IMR-90 (cell line): ENCODE results near the gene CPSF7. TPM values are rescaled to one million over a fixed set of nuclear protein-coding genes. Genes with fewer than 3 reads are reported as not detected.

Experiments used
- ATAC-seq: fragments of 200-7000 bp; cut with Tn5 transposase; 2 replicates; pipeline ENCODE4 v1.9.1; 2020; ENCODE audit warnings: low read depth, mild to moderate bottlenecking, moderate library complexity
- BruUV-seq: library from RNA; stranded (reverse); fragments of 400-500 nt; replicated peaks from 2 replicates; lab custom pipeline; 2021; lab: Mats Ljungman, UMichigan
- CTCF ChIA-PET: fragments of 300-600 bp; formaldehyde crosslinking; extraction: SDS; loops from one replicate; lab custom pipeline; 2021; ENCODE audit warnings: antibody characterized with exemption; lab: Yijun Ruan, JAX
- POLR2A ChIA-PET: fragments of 300-600 bp; sonication (Branson Sonifier 250); formaldehyde crosslinking; loops from one replicate; lab custom pipeline; 2022; ENCODE audit warnings: antibody characterized with exemption; ENCODE audit not compliant: unreplicated experiment; lab: Charles Lee
- DNase-seq: peaks from one replicate; pipeline ENCODE4 v3.0.0; 2013
- H2AFZ ChIP-seq: replicated peaks from 2 replicates; pipeline ENCODE3; 2013; ENCODE audit warnings: low read length, mild to moderate bottlenecking; ENCODE audit not compliant: poor library complexity
- H2AK5ac ChIP-seq: 2 replicates; pipeline ENCODE4 v1.6.1; 2013; ENCODE audit warnings: low read depth, low read length, inconsistent platforms
- H2AK9ac ChIP-seq: replicated peaks from 2 replicates; pipeline ENCODE3; 2013; ENCODE audit warnings: mild to moderate bottlenecking, low read depth, low read length, moderate library complexity; ENCODE audit not compliant: poor library complexity
- H2BK120ac ChIP-seq: 2 replicates; pipeline ENCODE4 v1.6.1; 2013; ENCODE audit warnings: low read depth, low read length, inconsistent platforms
- H2BK15ac ChIP-seq: 3 replicates; pipeline ENCODE4 v1.6.1; 2013; ENCODE audit warnings: low read depth, low read length, inconsistent platforms
- H2BK20ac ChIP-seq: 2 replicates; pipeline ENCODE4 v1.6.1; 2013; ENCODE audit warnings: low read depth, mild to moderate bottlenecking, inconsistent platforms, low read length, moderate library complexity
- H2BK5ac ChIP-seq: 2 replicates; pipeline ENCODE4 v1.6.1; 2013; ENCODE audit warnings: mild to moderate bottlenecking, low read depth, low read length, inconsistent platforms; ENCODE audit not compliant: poor library complexity, severe bottlenecking
- H3K14ac ChIP-seq: replicated peaks from 2 replicates; pipeline ENCODE4 v1.6.1; 2013; ENCODE audit warnings: low read depth, low read length, inconsistent platforms
- H3K18ac ChIP-seq: 2 replicates; pipeline ENCODE4 v1.6.1; 2013; ENCODE audit warnings: low read depth, low read length, control low read depth
- H3K23ac ChIP-seq: 2 replicates; pipeline ENCODE4 v1.6.1; 2013; ENCODE audit warnings: low read depth, low read length, inconsistent platforms
- H3K27ac ChIP-seq: 2 replicates; pipeline ENCODE4 v1.5.1; 2013; ENCODE audit warnings: mild to moderate bottlenecking, control low read depth, low read length; ENCODE audit not compliant: insufficient read depth
- H3K27me3 ChIP-seq: 2 replicates; pipeline ENCODE4 v1.6.1; 2013; ENCODE audit warnings: low read length; ENCODE audit not compliant: control insufficient read depth, insufficient read depth
- H3K36me3 ChIP-seq: 2 replicates; pipeline ENCODE4 v1.6.1; 2013; ENCODE audit warnings: low read length, mixed read lengths; ENCODE audit not compliant: control insufficient read depth, insufficient read depth
- H3K4ac ChIP-seq: 2 replicates; pipeline ENCODE4 v1.6.1; 2013; ENCODE audit warnings: low read depth, low read length, inconsistent platforms
- H3K4me1 ChIP-seq: 2 replicates; pipeline ENCODE4 v1.6.1; 2013; ENCODE audit warnings: low read length, mixed read lengths; ENCODE audit not compliant: control insufficient read depth, insufficient read depth
- H3K4me2 ChIP-seq: 2 replicates; pipeline ENCODE4 v1.6.1; 2013; ENCODE audit warnings: low read depth, mild to moderate bottlenecking, control low read depth, low read length, moderate library complexity
- H3K4me3 ChIP-seq: 2 replicates; pipeline ENCODE4 v1.5.1; 2013; ENCODE audit warnings: low read depth, mild to moderate bottlenecking, control low read depth, low read length, moderate library complexity; ENCODE audit not compliant: insufficient read depth
- H3K56ac ChIP-seq: 2 replicates; pipeline ENCODE4 v1.6.1; 2013; ENCODE audit warnings: low read length, inconsistent platforms; ENCODE audit not compliant: insufficient read depth; ENCODE audit errors: extremely low read depth
- H3K79me1 ChIP-seq, 2 experiments: 2 replicates each; pipeline ENCODE4 v1.6.1; 2013; ENCODE audit warnings: low read length in 2 of 2, inconsistent platforms in 1 of 2, low read depth in 1 of 2
- H3K9ac ChIP-seq: 2 replicates; pipeline ENCODE4 v1.6.1; 2013; ENCODE audit warnings: low read depth, low read length, control low read depth
- H3K9me1 ChIP-seq: 2 replicates; pipeline ENCODE4 v1.6.1; 2013; ENCODE audit warnings: low read length, inconsistent platforms; ENCODE audit not compliant: insufficient read depth
- H3K9me3 ChIP-seq: 2 replicates; pipeline ENCODE4 v1.6.1; 2013; ENCODE audit warnings: low read length; ENCODE audit not compliant: control insufficient read depth, insufficient read depth
- H4K20me1 ChIP-seq: 2 replicates; pipeline ENCODE4 v1.6.1; 2013; ENCODE audit warnings: low read length, inconsistent platforms; ENCODE audit not compliant: insufficient read depth
- H4K5ac ChIP-seq: 2 replicates; pipeline ENCODE4 v1.6.1; 2013; ENCODE audit warnings: mild to moderate bottlenecking, low read depth, low read length, control low read depth
- H4K8ac ChIP-seq, 2 experiments: 2 replicates each; pipeline ENCODE4 v1.6.1; 2013; ENCODE audit warnings: low read depth in 2 of 2, low read length in 2 of 2, control low read depth in 1 of 2, inconsistent platforms in 1 of 2
- H4K91ac ChIP-seq: 2 replicates; pipeline ENCODE4 v1.6.1; 2013; ENCODE audit warnings: low read depth, low read length, inconsistent platforms; ENCODE audit not compliant: insufficient read depth
- CEBPB ChIP-seq: IDR thresholded peaks from 2 replicates; pipeline ENCODE4 v1.6.1; 2012; ENCODE audit warnings: low read depth, low read length, improper control_type of control experiment
- CHD1 ChIP-seq: IDR thresholded peaks from 2 replicates; pipeline ENCODE4 v1.6.1; 2012; ENCODE audit warnings: low read depth, low read length, improper control_type of control experiment
- CTCF ChIP-seq: conservative IDR thresholded peaks from 2 replicates; pipeline ENCODE4 v1.5.1; 2012; ENCODE audit warnings: mild to moderate bottlenecking, low read depth, low read length, improper control_type of control experiment
- MAFK ChIP-seq: IDR thresholded peaks from 2 replicates; pipeline ENCODE4 v1.6.1; 2012; ENCODE audit warnings: low read depth, low read length, improper control_type of control experiment
- MXI1 ChIP-seq: IDR thresholded peaks from 2 replicates; pipeline ENCODE4 v1.6.1; 2012; ENCODE audit warnings: low read depth, mild to moderate bottlenecking, low read length, moderate library complexity, borderline replicate concordance
- RCOR1 ChIP-seq: IDR thresholded peaks from 2 replicates; pipeline ENCODE4 v1.6.1; 2012; ENCODE audit warnings: mild to moderate bottlenecking, low read length, improper control_type of control experiment; ENCODE audit not compliant: insufficient replicate concordance
- RFX5 ChIP-seq: IDR thresholded peaks from 2 replicates; pipeline ENCODE4 v1.8.0; 2012; ENCODE audit warnings: low read depth, mild to moderate bottlenecking, low read length, moderate library complexity
- WGBS, 2 experiments: methylation state at CpG; one replicate each; pipeline versions ENCODE4 v1.1.5 to v1.1.7; 2013; ENCODE audit warnings: missing lambda C conversion rate in 2 of 2; ENCODE audit not compliant: insufficient read length in 1 of 2; ENCODE audit errors: extremely low coverage in 2 of 2; 5-methylcytosine and 5-hydroxymethylcytosine counted together
- dilution Hi-C: fragments of 300-500 bp; cut with HindIII; formaldehyde crosslinking; loops from one replicate; pipeline ENCODE4 v1.14.3; 2018; ENCODE audit warnings: low sequenced_read_pairs; ENCODE audit not compliant: unreplicated experiment
- in situ Hi-C: fragments of 300-500 bp; cut with MboI; formaldehyde crosslinking; loops from 3 replicates; pipeline ENCODE4 v1.14.3; 2019; ENCODE audit warnings: low sequenced_read_pairs, inconsistent platforms, mixed read lengths
- intact Hi-C: fragments of 100-400 bp; cut with micrococcal nuclease; formaldehyde crosslinking; loops from 2 replicates; pipeline ENCODE4 v1.10.0; 2022
- polyA plus RNA-seq, 3 experiments: library from polyadenylated mRNA; depleted of rRNA; stranded (reverse); fragments of >200 nt; gene quantifications; 2 replicates each; pipeline ENCODE4 v1.2.3, GENCODE V29; 2012; ENCODE audit warnings: low replicate concordance in 1 of 3
- total RNA-seq: library from RNA; depleted of rRNA; stranded (reverse); fragments of >200 nt; gene quantifications from 2 replicates; pipeline ENCODE4 v1.2.3, GENCODE V29; 2012

The CPSF7 gene
- total and polyA plus RNA-seq, 2 of the 4 experiments (the other 2 are of a cell fraction), result 9.5 to 55.2 TPM

- Histone ChIP-seq H3K4ac (no peak overlapping the region), H3K56ac (no peak overlapping the region), H2AK9ac (no peak overlapping the region), H2BK20ac (no peak overlapping the region), H3K9ac (no peak overlapping the region), H2AK5ac (no peak overlapping the region), H3K23ac (no peak overlapping the region), H2AFZ (no peak overlapping the region), H3K9me3 (no peaks in the 10 kb centered on the region), H3K27me3 (no peaks in the 10 kb centered on the region), H4K20me1 (peaks cover 21% of the 10 kb centered on the region; the same call in 1 of the 2 replicates), H3K18ac (no peak overlapping the region), H3K14ac (no peak overlapping the region), H3K4me3 (no peak overlapping the region), H3K79me1 (peaks cover 39 to 44% of the 10 kb centered on the region in 2 experiments), H2BK120ac (no peak overlapping the region), H3K27ac (no peak overlapping the region), H3K4me1 (peaks cover 2% of the 10 kb centered on the region; the same call in 1 of the 2 replicates), H4K91ac (no peak overlapping the region), H3K9me1 (0 out of 2 replicates have a peak, but pooled peaks cover 2% of the 10 kb centered on the region), H3K36me3 (peaks cover 39% of the 10 kb centered on the region), H3K4me2 (no peak overlapping the region), H2BK5ac (no peak overlapping the region), H2BK15ac (no peak overlapping the region), H4K8ac (no peak overlapping the region), H4K5ac (no peak overlapping the region)
- in situ Hi-C loops (no loop called here), dilution Hi-C loops (no loop called here), intact Hi-C loops (loop anchor here (5.0 kb wide), 1 partner anchor 93 kb away; the partner anchor contains the start of genes DDB1 and TKFC)
- CTCF ChIA-PET, result interaction anchor here (2.0 kb wide), 1 partner anchor 10 kb away, joined by 9 read pairs; no protein-coding TSS in a partner anchor
- TF ChIP-seq MAFK, result no peak
- no peak for TF ChIP-seq CTCF
- TF ChIP-seq RCOR1, result no peak
- no peak for TF ChIP-seq RFX5
- TF ChIP-seq CEBPB, result no peak
- no peak for TF ChIP-seq MXI1
- TF ChIP-seq CHD1, result no peak
- WGBS, 2 experiments, result no CpG with 5 or more reads among the region's 1 CpG
- POLR2A ChIA-PET, result no interaction called here
- BruUV-seq, result no TSS peak
- DNase-seq (no peak), ATAC-seq (no peak)
Measured at GRCh38 chr11:61425367-61426131, 4.2 kb downstream of the CPSF7 start.
